ENCODE data around the gene RARB. TPM values are rescaled to one million over a fixed set of nuclear protein-coding genes. Genes with fewer than 3 reads are reported as not detected.

RARB gene
- total and polyA plus RNA-seq, 8 donors: 1.7 to 28.0 (median 9.0) TPM

GRCh38 chr3:25478211-25478757, 50.2 kb downstream of the RARB start:
- 70 to 82% (median 78%) methylated on average over 6 of the region's 6 CpGs for WGBS, 5 donors
- Histone ChIP-seq H3K27ac (no peak overlapping the region), H3K9me3 (no peaks in the 10 kb centered on the region)

GRCh38 chr3:25478964-25479726, 51.1 kb downstream of the RARB start:
- no peaks in the 10 kb centered on the region for H3K9me3 ChIP-seq
- no peak overlapping the region for H3K4me3 ChIP-seq
- TF ChIP-seq CTCF (IDR thresholded peaks at IDR 0.05) (no peak), POLR2AphosphoS5 (IDR thresholded peaks at IDR 0.05) (no peak), POLR2A (IDR thresholded peaks at IDR 0.05) (no peak), EP300 (IDR thresholded peaks at IDR 0.05) (no peak)
- no peaks in the 10 kb centered on the region for H3K36me3 ChIP-seq
- 78 to 88% (median 85%) methylated on average over 3 of the region's 3 CpGs for WGBS, 5 donors
- intact Hi-C loops (cut with DNase I; ENCODE audit: low total_unique reads): no loop called here
- H3K27ac ChIP-seq: no peak overlapping the region
- H3K4me1 ChIP-seq: peaks cover 0 to 63% (median 20%) of the 10 kb centered on the region in 4 donors
- no peaks in the 10 kb centered on the region for H3K27me3 ChIP-seq
- no peak for DNase-seq

More at GRCh38 chr3:25478211-25478757, 50.2 kb downstream of the RARB start:
- TF ChIP-seq POLR2AphosphoS5 (IDR thresholded peaks at IDR 0.05) (no peak), EP300 (IDR thresholded peaks at IDR 0.05) (no peak), CTCF (IDR thresholded peaks at IDR 0.05) (no peak), POLR2A (IDR thresholded peaks at IDR 0.05) (no peak)
- intact Hi-C loops (cut with DNase I; ENCODE audit: low total_unique reads): no loop called here
- DNase-seq: no peak
- H3K4me1 ChIP-seq: peaks cover 0 to 63% (median 20%) of the 10 kb centered on the region in 4 donors
- no peaks in the 10 kb centered on the region for H3K27me3 ChIP-seq
- no peak overlapping the region for H3K4me3 ChIP-seq
- H3K36me3 ChIP-seq: no peaks in the 10 kb centered on the region

GRCh38 chr3:25479727-25480010, 51.6 kb downstream of the RARB start:
- no peak overlapping the region for H3K27ac ChIP-seq
- DNase-seq: no peak
- WGBS, 5 donors: 24 to 42% (median 33%) methylated on average over 1 of the region's 1 CpG
- H3K27me3 ChIP-seq: no peaks in the 10 kb centered on the region
- H3K4me3 ChIP-seq: no peak overlapping the region
- intact Hi-C loops (cut with DNase I; ENCODE audit: low total_unique reads): no loop called here
- TF ChIP-seq POLR2A (IDR thresholded peaks at IDR 0.05) (no peak), POLR2AphosphoS5 (IDR thresholded peaks at IDR 0.05) (no peak), CTCF (IDR thresholded peaks at IDR 0.05) (no peak), EP300 (IDR thresholded peaks at IDR 0.05) (no peak)
- H3K36me3 ChIP-seq: no peaks in the 10 kb centered on the region
- H3K9me3 ChIP-seq: no peaks in the 10 kb centered on the region
- peaks cover 0 to 64% (median 20%) of the 10 kb centered on the region in 4 donors for H3K4me1 ChIP-seq

- no peaks in the 10 kb centered on the region for H3K36me3 ChIP-seq
- H3K4me1 ChIP-seq: peaks cover 0 to 59% (median 20%) of the 10 kb centered on the region in 4 donors
- no peak overlapping the region for H3K27ac ChIP-seq
- TF ChIP-seq EP300 (IDR thresholded peaks at IDR 0.05): no peak
- TF ChIP-seq POLR2AphosphoS5 (IDR thresholded peaks at IDR 0.05): no peak
- TF ChIP-seq POLR2A (IDR thresholded peaks at IDR 0.05): no peak
- TF ChIP-seq CTCF (IDR thresholded peaks at IDR 0.05): no peak
- intact Hi-C loops (cut with DNase I; ENCODE audit: low total_unique reads): no loop called here
- no peaks in the 10 kb centered on the region for H3K9me3 ChIP-seq
- DNase-seq: no peak
- no peak overlapping the region for H3K4me3 ChIP-seq
- H3K27me3 ChIP-seq: no peaks in the 10 kb centered on the region
- WGBS, 5 donors: 53 to 84% (median 72%) methylated on average over 1 of the region's 1 CpG
Observed at GRCh38 chr3:25480811-25481210, 52.7 kb downstream of the RARB start.

Data from stomach (tissue), 9 donors.